Measurements from ENCODE around the gene PSD4. TPM values are rescaled to one million over a fixed set of nuclear protein-coding genes. Genes with fewer than 3 reads are reported as not detected.

Gene PSD4
- polyA plus RNA-seq, 1 of the 3 experiments (the other 2 are of a cell fraction): 0.35 TPM

DNA sequence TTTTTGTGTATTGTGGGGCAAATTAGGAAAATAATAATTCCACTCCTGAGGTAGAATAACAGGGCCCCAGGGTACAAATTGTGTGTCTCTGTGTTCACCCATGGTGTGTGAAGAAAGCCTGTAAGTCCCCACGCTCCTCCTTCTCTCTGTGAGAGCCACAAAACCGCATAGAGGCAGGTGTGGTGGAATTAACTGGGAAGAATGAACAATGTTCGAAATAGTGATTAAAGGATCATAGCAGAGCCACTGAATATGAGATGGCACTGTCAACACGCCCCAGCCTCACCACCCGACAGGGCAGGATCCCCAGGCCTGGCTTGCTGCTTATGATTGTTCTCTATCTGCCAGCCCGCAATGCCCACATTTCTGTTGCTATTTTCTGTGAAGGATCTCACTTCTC lies 32.3 kb upstream of the PSD4 start (continued):
- TF ChIP-seq, protein P1, sequence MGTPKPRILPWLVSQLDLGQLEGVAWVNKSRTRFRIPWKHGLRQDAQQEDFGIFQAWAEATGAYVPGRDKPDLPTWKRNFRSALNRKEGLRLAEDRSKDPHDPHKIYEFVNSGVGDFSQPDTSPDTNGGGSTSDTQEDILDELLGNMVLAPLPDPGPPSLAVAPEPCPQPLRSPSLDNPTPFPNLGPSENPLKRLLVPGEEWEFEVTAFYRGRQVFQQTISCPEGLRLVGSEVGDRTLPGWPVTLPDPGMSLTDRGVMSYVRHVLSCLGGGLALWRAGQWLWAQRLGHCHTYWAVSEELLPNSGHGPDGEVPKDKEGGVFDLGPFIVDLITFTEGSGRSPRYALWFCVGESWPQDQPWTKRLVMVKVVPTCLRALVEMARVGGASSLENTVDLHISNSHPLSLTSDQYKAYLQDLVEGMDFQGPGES (IDR thresholded peaks at IDR 0.05; ENCODE audit: low read depth, low read length): no peak

DNA sequence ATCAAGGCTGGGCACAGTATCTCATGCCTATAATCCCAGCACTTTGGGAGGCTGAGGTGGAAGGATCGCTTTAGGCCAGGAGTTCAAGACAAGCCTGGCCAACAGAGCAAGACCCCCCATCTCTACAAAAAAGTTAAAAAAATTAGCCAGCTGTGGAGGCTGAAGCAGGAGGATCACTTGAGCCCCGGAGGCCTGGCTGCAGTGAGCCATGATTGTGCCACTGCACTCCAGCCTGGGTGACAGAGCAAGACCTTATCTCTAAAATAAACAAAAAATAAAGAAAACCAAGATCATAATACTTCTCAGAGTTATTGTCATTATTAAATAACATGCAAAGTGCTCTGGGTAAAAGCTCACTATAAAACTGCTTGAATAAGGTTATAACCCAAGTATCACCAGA lies 31.5 kb upstream of the PSD4 start:
- Histone ChIP-seq H3K9me3 (no peaks in the 10 kb centered on the region), H4K20me1 (ENCODE audit: insufficient read depth) (no peaks in the 10 kb centered on the region), H3F3A (replicated peaks; ENCODE audit: insufficient read depth) (no peaks in the 10 kb centered on the region), H3K27ac (ENCODE audit: low read depth in 2 of 2, low read length in 1 of 2) (no peak overlapping the region), H3K4me1 (ENCODE audit: control insufficient read depth in 1 of 2, insufficient read depth in 2 of 2, low read depth in 1 of 2, low read length in 1 of 2) (no peaks in the 10 kb centered on the region), H3K9me2 (no peaks in the 10 kb centered on the region), H3K36me3 (replicated peaks in 1 of 2; ENCODE audit: control insufficient read depth in 1 of 2, insufficient read depth in 2 of 2, low read length in 1 of 2) (no peaks in the 10 kb centered on the region), H3K27me3 (ENCODE audit: insufficient read depth) (peaks cover 6% of the 10 kb centered on the region; the same call in 1 of the 2 replicates), H3K4me2 (no peak overlapping the region), H3K4me3 (ENCODE audit: low read depth in 2 of 2, low read length in 1 of 2) (no peak overlapping the region), H2AFZ (ENCODE audit: low read depth) (no peak overlapping the region), H3K9ac (no peak overlapping the region), H3K79me2 (ENCODE audit: insufficient read depth) (no peaks in the 10 kb centered on the region)
- DNase-seq: no peak
- WGBS (ENCODE audit: low lambda C conversion rate): 31% methylated on average over 2 of the region's 2 CpGs
- ChIA-PET POLR2A (no interaction called here), CTCF (interaction anchor here (1.3 to 2.0 kb wide), 3 partner anchors 98 to 248 kb away, joined by 3 to 10 read pairs (median 4); no protein-coding TSS in a partner anchor)
- TF ChIP-seq, protein P2, sequence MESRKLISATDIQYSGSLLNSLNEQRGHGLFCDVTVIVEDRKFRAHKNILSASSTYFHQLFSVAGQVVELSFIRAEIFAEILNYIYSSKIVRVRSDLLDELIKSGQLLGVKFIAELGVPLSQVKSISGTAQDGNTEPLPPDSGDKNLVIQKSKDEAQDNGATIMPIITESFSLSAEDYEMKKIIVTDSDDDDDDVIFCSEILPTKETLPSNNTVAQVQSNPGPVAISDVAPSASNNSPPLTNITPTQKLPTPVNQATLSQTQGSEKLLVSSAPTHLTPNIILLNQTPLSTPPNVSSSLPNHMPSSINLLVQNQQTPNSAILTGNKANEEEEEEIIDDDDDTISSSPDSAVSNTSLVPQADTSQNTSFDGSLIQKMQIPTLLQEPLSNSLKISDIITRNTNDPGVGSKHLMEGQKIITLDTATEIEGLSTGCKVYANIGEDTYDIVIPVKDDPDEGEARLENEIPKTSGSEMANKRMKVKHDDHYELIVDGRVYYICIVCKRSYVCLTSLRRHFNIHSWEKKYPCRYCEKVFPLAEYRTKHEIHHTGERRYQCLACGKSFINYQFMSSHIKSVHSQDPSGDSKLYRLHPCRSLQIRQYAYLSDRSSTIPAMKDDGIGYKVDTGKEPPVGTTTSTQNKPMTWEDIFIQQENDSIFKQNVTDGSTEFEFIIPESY (IDR thresholded peaks at IDR 0.05; ENCODE audit: borderline replicate concordance, low read depth): no peak
- TF ChIP-seq MEF2A (IDR thresholded peaks at IDR 0.05; ENCODE audit: borderline replicate concordance, low read depth) (no peak), TCF12 (IDR thresholded peaks at IDR 0.05) (no peak), JUND (IDR thresholded peaks at IDR 0.05) (no peak), RFX5 (IDR thresholded peaks at IDR 0.05; ENCODE audit: low read length) (no peak), USF1 (IDR thresholded peaks at IDR 0.05; ENCODE audit: borderline replicate concordance, low read depth) (no peak), TEAD4 (IDR thresholded peaks at IDR 0.05; ENCODE audit: borderline replicate concordance, insufficient read depth) (no peak), EP300 (IDR thresholded peaks at IDR 0.05; ENCODE audit: borderline replicate concordance in 1 of 2, low read depth in 1 of 2, low read length in 1 of 2) (no peak), ELF1 (IDR thresholded peaks at IDR 0.05) (no peak), MXI1 (IDR thresholded peaks at IDR 0.05; ENCODE audit: low read depth, low read length) (no peak), EZH2phosphoT487 (IDR thresholded peaks at IDR 0.05; ENCODE audit: borderline replicate concordance, low read depth) (no peak)
- TF ChIP-seq, protein P3, sequence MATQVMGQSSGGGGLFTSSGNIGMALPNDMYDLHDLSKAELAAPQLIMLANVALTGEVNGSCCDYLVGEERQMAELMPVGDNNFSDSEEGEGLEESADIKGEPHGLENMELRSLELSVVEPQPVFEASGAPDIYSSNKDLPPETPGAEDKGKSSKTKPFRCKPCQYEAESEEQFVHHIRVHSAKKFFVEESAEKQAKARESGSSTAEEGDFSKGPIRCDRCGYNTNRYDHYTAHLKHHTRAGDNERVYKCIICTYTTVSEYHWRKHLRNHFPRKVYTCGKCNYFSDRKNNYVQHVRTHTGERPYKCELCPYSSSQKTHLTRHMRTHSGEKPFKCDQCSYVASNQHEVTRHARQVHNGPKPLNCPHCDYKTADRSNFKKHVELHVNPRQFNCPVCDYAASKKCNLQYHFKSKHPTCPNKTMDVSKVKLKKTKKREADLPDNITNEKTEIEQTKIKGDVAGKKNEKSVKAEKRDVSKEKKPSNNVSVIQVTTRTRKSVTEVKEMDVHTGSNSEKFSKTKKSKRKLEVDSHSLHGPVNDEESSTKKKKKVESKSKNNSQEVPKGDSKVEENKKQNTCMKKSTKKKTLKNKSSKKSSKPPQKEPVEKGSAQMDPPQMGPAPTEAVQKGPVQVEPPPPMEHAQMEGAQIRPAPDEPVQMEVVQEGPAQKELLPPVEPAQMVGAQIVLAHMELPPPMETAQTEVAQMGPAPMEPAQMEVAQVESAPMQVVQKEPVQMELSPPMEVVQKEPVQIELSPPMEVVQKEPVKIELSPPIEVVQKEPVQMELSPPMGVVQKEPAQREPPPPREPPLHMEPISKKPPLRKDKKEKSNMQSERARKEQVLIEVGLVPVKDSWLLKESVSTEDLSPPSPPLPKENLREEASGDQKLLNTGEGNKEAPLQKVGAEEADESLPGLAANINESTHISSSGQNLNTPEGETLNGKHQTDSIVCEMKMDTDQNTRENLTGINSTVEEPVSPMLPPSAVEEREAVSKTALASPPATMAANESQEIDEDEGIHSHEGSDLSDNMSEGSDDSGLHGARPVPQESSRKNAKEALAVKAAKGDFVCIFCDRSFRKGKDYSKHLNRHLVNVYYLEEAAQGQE (IDR thresholded peaks at IDR 0.05; ENCODE audit: low read depth, low read length): no peak
- TF ChIP-seq, protein P4, sequence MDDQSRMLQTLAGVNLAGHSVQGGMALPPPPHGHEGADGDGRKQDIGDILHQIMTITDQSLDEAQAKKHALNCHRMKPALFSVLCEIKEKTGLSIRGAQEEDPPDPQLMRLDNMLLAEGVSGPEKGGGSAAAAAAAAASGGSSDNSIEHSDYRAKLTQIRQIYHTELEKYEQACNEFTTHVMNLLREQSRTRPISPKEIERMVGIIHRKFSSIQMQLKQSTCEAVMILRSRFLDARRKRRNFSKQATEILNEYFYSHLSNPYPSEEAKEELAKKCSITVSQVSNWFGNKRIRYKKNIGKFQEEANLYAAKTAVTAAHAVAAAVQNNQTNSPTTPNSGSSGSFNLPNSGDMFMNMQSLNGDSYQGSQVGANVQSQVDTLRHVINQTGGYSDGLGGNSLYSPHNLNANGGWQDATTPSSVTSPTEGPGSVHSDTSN (IDR thresholded peaks at IDR 0.05): no peak
- TF ChIP-seq, protein P1 (IDR thresholded peaks at IDR 0.05; ENCODE audit: low read depth, low read length): no peak

Measured in SK-N-SH (cell line).